Measurements from ENCODE around the gene PDLIM7. TPM values are rescaled to one million over a fixed set of nuclear protein-coding genes. Genes with fewer than 3 reads are reported as not detected.

The PDLIM7 gene
- total and polyA plus RNA-seq, 2 of the 8 experiments (the other 6 are each of a cell fraction or from before 2014, with no cell fraction given) = 67.3 to 94.2 TPM

DNA sequence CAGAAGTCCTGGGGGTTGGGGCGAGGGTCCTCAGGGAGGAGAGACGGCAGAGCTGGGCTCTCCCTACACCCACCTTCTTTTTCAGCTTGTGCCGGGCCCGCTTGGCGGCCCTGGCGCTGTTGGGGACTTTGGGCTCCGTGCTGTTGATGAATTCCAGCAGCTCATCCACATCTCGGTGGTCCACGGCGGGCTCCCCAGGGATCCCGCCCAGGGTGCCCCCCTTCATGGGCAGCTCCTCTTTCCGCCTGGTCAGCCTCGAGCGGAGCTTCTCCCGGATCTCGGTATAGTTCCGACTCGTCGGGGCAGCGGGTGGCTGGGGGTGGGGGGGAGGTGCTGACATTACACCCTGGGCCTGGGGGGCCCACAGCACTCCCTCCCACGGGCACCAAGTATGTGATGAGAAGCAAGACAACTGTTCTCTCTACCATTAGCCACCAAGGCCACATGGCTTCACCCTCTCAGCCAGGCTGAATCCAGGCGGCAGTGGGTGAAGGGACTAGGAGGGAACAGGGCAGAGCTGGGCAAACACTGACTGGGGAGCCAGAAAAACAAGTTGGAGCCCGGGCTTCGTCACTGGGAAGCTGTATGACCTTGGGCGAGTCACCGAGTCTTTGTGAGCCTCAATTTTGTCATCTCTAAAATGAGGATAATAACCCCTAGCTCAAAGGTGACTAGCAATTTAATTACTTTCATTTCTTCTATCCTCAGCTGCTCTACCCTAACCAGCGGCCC is 34.0 kb upstream of the PDLIM7 start:
- FAIRE-seq (no peak), DNase-seq (ENCODE audit: low read depth in 1 of 2, low spot score in 2 of 2) (no peak)
- no peaks in the 10 kb centered on the region for H3K4me1 ChIP-seq (replicated peaks in 1 of 4; ENCODE audit: control insufficient read depth in 3 of 4, insufficient read depth in 4 of 4, low read length in 3 of 4)
- H3K79me1 ChIP-seq (ENCODE audit: low read depth, low read length) = peaks cover 12% of the 10 kb centered on the region
- H3K4me3 ChIP-seq (ENCODE audit: extremely low read depth in 1 of 4, insufficient read depth in 2 of 4, low read depth in 3 of 4, low read length in 4 of 4) = no peak overlapping the region
- H4K20me1 ChIP-seq (replicated peaks in 1 of 2; ENCODE audit: control insufficient read depth in 1 of 2, insufficient read depth in 2 of 2, low read length in 2 of 2) = peaks cover 2 to 14% of the 10 kb centered on the region in 2 experiments
- no peak overlapping the region for H2BK5ac ChIP-seq (ENCODE audit: low read depth, low read length)
- H4K91ac ChIP-seq (replicated peaks; ENCODE audit: insufficient read length, low read length) = no peak overlapping the region
- H3K4ac ChIP-seq (replicated peaks; ENCODE audit: insufficient read length, low read depth, low read length) = no peak overlapping the region
- no peak overlapping the region for H2BK20ac ChIP-seq (ENCODE audit: low read length)
- H2BK120ac ChIP-seq (replicated peaks; ENCODE audit: low read depth, low read length) = no peak overlapping the region
- H3K9ac ChIP-seq (replicated peaks in 1 of 4; ENCODE audit: extremely low read depth in 1 of 4, low read depth in 3 of 4, low read length in 3 of 4) = no peak overlapping the region
- no peak overlapping the region for H3K27ac ChIP-seq (ENCODE audit: low read depth, low read length)
- H2AK5ac ChIP-seq (ENCODE audit: low read depth, low read length) = no peak overlapping the region
- H4K5ac ChIP-seq (ENCODE audit: insufficient read length, low read depth, low read length) = no peak overlapping the region
- H4K8ac ChIP-seq (ENCODE audit: extremely low read depth, insufficient read depth, low read length) = no peak overlapping the region
- H3K36me3 ChIP-seq (ENCODE audit: control insufficient read depth in 2 of 4, insufficient read depth in 4 of 4, low read length in 3 of 4) = peaks cover 20 to 78% (median 36%) of the 10 kb centered on the region in 4 experiments; a peak in 6 of 8 replicates
- no peak overlapping the region for H3K23ac ChIP-seq (ENCODE audit: insufficient read length)
- ChIA-PET CTCF (ENCODE audit: partially characterized antibody) (interaction anchor here (1.0 to 1.7 kb wide), 3 partner anchors 15 to 47 kb away, joined by 3 to 4 read pairs (median 3); no protein-coding TSS in a partner anchor), POLR2A (ENCODE audit: partially characterized antibody) (interaction anchor here (1.0 to 2.3 kb wide), 3 partner anchors 10 to 15 kb away, joined by 4 to 11 read pairs (median 8); partner anchors contain the start of gene DDX41)
- no peaks in the 10 kb centered on the region for H3K9me3 ChIP-seq (ENCODE audit: insufficient read depth in 2 of 2, low read depth in 1 of 2, low read length in 1 of 2)
- H2AFZ ChIP-seq (ENCODE audit: low read length) = no peak overlapping the region
- no peak overlapping the region for H3K4me2 ChIP-seq (ENCODE audit: insufficient read depth in 1 of 2, low read depth in 2 of 2, low read length in 2 of 2)
- H2BK15ac ChIP-seq (ENCODE audit: low read length) = no peak overlapping the region
- no peaks in the 10 kb centered on the region for H3K23me2 ChIP-seq (ENCODE audit: low read depth, low read length)
- H3K79me2 ChIP-seq (ENCODE audit: control insufficient read depth in 1 of 2, insufficient read depth in 2 of 2, low read length in 2 of 2) = no peaks in the 10 kb centered on the region; a peak in 1 of 4 replicates
- H2BK12ac ChIP-seq (ENCODE audit: low read depth, low read length) = no peak overlapping the region
- 95% methylated on average over 27 of the region's 27 CpGs; no CpG with 5 or more reads in 1 of the 2 experiments for WGBS, 2 experiments (ENCODE audit: extremely low coverage in 1 of 2, insufficient coverage in 1 of 2, insufficient read length in 1 of 2, insufficient replicate concordance in 2 of 2, low coverage in 1 of 2, low lambda C conversion rate in 2 of 2, missing lambda C conversion rate in 1 of 2)
- H3K14ac ChIP-seq (ENCODE audit: insufficient read length) = no peak overlapping the region
- no peak overlapping the region for H3K18ac ChIP-seq (ENCODE audit: extremely low read depth, low read length)
- H3K27me3 ChIP-seq (replicated peaks in 1 of 4; ENCODE audit: control insufficient read depth in 3 of 4, extremely low read depth in 1 of 4, insufficient read depth in 3 of 4, low read length in 3 of 4) = no peaks in the 10 kb centered on the region
- H3K56ac ChIP-seq (replicated peaks; ENCODE audit: insufficient read length, low read depth, low read length) = no peak overlapping the region
- TF ChIP-seq RBBP5 (IDR thresholded peaks at IDR 0.05; ENCODE audit: borderline replicate concordance, low read depth, low read length) (no peak), TEAD4 (IDR thresholded peaks at IDR 0.05; ENCODE audit: low read depth, low read length) (no peak)

All from H1 (cell line).